Daoy (cell line): ENCODE measurements around the gene ZNF580. TPM values are rescaled to one million over a fixed set of nuclear protein-coding genes. Genes with fewer than 3 reads are reported as not detected.

ENCODE experiments used
- DNase-seq: peaks from one replicate; pipeline ENCODE4 v3.0.0-alpha.2; 2015; ENCODE audit warnings: low read depth
- total RNA-seq: library from RNA; depleted of rRNA; stranded (reverse); fragments of >200 nt; shearing (Covaris generic); gene quantifications from 2 replicates; pipeline ENCODE4 v1.2.3, GENCODE V29; 2014; rRNA removed

Gene ZNF580, protein sequence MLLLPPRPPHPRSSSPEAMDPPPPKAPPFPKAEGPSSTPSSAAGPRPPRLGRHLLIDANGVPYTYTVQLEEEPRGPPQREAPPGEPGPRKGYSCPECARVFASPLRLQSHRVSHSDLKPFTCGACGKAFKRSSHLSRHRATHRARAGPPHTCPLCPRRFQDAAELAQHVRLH
- 1.8 and 2.4 TPM in 2 replicates for total RNA-seq

DNA sequence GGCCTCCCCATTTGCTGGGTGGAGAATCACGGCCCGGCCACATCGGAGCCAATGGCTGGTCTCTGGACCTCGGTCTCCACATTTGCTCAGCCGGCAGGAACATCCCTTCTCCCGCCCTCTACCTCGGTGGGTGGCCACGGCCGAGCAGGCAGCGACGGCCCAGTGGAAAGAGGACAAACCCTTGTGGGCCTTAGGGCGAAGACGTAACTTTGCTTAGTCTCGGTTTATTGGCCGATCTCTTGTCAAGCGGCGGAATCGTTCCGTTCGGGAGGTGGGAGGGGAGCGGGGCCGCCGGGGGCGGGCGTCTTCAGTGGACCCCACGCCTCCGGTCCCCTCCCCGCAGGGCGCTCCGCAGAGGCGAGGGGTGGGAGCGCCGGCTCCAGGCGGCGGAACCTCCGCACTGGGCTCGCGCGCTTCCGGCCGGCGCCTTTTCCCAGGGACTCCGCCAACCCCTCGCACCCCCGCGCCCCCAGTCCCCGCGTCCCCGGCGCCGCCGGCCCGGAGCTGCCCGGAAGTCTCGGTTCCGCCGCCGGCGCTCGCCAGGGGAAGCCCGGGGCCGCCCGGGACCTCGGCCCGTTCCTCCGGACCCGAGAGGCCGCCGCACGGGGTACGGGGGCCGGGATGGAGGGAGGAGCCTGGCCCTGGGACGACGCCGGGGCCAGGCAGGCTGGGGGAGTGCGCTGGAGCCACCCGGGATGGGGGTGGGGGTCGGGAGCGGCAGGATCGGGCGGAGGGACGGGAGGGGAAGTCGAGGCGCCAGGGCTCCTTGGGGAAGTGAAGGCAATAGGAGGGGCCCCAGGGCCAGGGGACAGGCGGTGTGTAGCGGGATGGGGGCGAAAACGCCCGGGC is at the start of gene ZNF580:
ZNF580 (plus strand) TSS at position 426 of the 849 bp plus-strand sequence. CDS start 1,507 bp downstream, outside the sequence.
- peak; percentile 76 for DNase-seq

DNA sequence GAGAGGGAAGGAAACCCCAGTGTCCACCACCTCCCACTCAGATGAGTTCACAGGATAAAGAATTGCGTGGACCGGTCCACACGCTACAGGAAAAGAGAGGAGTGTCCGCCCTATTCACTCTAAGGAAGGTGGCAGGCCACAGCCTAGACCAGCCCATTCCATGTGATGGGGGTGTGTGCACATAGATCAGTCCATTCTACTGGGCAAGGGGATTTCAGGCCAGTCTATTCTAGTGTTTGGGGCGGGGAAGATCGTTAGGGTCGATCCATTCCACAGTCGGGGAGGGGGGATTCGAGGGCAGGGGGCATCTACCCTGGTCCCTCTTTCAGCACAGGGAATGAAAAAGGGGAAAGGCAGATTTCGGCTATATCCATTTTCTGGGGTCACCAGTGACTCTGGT is 49.2 kb upstream of the ZNF580 start:
- no peak for DNase-seq

- no peak for DNase-seq
These were observed 48.3 kb upstream of the ZNF580 start for GRCh38 chr19:55592391-55593090.

DNA sequence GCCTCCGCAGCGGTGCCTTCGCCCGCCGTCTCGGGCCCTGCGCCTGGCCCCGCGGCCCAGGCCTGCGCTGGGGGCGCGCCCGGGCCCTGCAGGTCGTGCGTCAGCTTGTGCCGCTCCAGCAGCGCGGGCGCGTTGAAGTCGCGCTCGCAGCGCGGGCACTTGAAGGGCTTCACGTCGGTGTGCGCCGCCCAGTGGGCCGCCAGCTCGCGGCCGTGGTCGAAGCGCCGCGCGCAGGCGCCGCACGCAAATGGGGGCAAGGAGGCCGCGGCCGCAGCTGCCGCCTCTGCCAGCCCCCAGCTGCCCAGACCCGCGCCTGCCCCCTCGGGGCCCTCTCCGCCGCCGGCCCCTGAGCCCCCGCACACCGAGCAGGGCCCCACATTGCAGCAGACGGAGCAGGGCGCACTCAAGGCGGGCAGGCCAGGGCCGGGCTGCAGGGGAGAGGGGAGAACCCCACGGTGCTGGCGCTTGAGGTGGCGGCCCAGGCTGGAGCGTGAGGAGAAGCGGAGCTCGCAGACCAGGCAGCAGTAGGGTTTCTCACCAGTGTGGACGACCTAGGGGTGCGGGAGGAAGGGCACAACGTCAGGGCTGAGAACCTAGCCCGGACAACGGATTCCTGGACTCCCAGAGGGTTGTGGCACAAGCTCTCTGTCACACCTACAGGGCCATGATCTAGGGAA is 47.6 kb upstream of the ZNF580 start:
- DNase-seq = no peak

- DNase-seq = no peak
These were observed 45.7 kb upstream of the ZNF580 start for GRCh38 chr19:55594996-55595545.

DNA sequence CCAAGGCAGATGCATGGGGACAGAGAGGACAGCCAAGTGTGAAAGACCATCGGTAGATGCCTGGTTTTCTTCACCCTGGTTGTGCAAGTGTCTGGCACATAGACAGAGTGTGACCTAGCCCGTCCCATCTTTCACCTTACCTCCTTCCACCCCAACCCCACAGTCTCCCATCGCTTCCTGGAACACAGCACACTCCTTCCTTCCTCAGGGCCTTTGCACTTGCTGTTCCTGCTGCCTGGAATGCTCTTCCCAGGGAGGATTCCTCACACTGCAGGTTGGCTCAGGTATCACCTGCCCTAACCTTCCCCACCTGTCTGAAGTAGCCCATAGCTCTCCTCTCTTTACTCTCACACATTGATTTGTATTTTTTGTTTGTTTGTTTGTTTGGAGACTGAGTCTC is 44.5 kb upstream of the ZNF580 start:
- DNase-seq = no peak

DNA sequence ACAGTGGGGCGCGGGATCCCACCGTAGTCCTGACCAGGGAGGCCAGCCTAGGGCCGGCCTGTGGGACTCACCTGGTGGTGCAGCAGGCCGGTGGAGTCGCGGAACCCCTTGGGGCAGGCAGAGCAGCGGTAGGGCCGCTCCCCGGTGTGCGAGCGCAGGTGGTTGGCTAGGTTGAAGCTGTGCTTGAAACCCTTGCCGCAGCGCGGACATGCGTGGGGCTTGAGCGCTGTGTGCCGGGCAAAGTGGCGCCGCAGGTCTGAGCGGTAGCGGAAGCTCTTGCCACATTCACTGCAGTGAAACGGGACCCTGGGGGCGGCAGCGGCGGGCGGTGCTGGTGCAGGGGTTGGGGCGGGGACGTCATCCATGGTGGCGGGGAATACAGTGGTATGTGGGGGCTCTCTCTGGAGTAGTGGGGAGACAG is 43.3 kb upstream of the ZNF580 start:
- DNase-seq = no peak

- no peak for DNase-seq
These were observed 42.8 kb upstream of the ZNF580 start for GRCh38 chr19:55598034-55598433.

DNA sequence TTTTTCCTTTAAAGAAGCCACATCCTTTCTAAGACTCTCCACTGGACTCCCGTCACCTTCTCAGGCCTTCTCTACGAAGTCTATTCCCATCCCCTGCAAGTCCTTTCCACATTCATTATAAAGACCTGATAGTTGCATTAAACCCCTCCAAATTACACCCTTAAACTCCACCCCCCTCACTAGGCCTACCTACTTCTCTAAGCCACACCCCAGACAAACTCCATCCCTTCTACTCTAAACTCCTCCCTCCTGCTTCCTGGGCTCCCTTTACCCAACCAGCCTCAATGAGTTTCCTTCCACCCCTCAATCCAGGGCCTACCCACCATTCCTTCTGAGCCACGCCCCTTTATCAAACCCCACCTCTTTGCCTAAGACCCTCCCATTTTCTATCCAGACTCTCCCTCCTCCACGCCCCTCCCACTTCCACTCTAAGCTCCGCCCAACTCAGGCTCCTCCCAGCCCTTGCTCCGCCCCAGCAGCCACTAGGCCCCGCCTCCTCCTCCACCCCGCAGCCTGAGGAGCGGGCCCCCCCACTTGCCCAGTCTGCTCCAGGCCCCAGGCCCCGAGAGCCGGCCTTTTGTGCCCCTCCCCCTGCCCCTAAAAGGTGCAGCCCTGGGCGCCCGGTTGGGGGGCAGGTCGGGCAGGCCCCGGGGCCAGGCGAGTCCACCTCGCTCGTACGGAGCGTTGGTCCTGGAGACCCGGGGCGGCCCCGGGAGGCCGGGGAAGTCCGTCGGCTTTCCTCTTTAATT is 41.9 kb upstream of the ZNF580 start:
- DNase-seq = peak; percentile 95

GRCh38 chr19:55599468-55599841 is 41.3 kb upstream of the ZNF580 start, which contains the start of gene FIZ1:
FIZ1 (minus strand) TSS chr19:55599517; CDS start chr19:55597865, 1,652 bp downstream.
- DNase-seq = peak; percentile 99

DNA sequence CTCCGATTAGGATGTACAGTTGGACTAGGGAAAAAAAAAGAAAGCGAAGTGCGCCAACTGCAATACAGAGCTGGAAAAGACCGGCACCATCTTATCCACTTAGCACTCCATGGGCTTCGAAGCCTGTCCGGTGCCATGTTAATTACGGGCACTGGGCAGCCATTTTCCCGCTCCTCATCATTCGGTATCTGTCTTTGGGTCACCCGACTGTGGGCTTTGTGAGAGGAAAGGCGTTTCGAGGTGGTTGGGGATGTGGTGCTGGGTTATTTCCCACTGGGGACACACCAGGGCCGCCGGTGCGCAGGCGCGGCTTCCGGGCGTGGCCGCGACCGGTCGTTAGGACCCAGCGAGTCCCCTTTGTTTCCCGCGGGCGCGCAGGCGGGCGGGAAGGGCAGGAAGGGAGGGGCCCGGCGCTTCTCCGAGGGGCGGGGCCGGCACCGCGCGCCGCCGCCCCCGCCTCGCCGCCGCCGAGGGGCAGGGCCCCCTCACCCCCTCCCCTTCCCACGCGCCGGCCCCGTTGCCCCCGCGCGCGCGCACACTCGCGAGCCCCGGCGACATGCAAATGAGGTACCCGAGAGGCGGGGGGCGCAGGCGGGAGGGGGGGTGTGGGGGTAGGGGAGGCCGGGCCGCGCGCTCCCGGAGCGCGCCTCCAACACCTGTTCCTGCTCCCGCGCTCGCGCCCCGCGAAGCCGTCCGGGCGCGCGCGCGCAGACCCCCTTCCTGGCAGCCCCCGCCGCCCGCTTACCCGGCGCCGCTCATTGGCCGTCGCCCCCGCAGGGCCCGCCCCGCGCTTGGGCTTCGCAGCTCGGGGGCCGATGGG is 40.8 kb upstream of the ZNF580 start, which contains the start of gene ZNF524:
ZNF524 (plus strand) TSS at position 447 of the 820 bp plus-strand sequence. CDS start 1,825 bp downstream, outside the sequence.
- DNase-seq = peak; percentile 94

DNA sequence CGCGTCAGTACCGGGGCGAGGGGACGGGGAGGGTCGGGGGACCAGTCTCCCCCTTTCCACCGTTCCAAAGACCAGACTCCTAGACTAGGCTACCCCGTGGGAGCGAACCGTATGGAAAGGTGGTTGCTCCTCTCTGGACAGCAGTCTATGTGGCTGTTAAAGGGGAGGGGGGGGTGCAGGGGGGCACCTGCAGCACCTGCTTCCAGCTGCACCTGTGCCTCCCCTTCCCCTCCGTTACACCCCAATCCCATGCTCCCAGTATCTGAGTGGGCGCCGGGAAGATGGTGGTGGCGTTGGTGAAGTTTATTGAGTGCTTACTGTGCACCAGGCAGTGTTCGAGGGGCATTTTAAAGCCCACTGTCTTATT is 40.2 kb upstream of the ZNF580 start:
- DNase-seq = no peak

DNA sequence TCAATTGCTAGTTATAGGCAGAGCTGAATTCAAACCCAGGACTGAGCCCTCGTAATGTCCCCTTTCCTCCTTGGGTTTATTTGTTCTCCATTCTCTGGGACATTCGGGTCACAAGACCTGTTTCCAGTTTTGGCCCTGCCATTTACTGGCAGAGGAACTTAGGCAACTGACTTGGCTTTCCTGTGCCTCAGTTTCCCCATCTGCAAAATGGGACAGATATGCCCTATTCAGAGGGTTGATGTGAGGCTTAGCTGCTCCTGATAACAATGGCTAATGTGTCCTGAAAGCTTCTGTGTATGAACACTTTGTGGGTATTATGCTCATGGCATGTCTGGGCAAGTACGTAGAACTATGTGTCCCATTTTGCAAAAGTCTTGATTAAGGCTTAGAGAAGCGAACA is 39.7 kb upstream of the ZNF580 start:
- DNase-seq = no peak

GRCh38 chr19:55602104-55603001 is 38.4 kb upstream of the ZNF580 start:
- no peak for DNase-seq

- no peak for DNase-seq
These were observed 37.7 kb upstream of the ZNF580 start for GRCh38 chr19:55603115-55603514.

- DNase-seq = no peak
These were observed 37.1 kb upstream of the ZNF580 start for GRCh38 chr19:55603581-55604292.

- peak; percentile 99 for DNase-seq
These were observed 35.6 kb upstream of the ZNF580 start for GRCh38 chr19:55605207-55605636.
